Kidney (tissue), 14 donors: ENCODE data around the gene LITAF. TPM values are rescaled to one million over a fixed set of nuclear protein-coding genes. Genes with fewer than 3 reads are reported as not detected.

Experiments used
- DNase-seq, 5 donors: peaks; one replicate each; pipeline ENCODE4 v3.0.0-alpha.2; 2013 to 2020
- FAIRE-seq: peaks from 2 replicates; lab custom pipeline; 2012; peaks lifted over from hg19 to GRCh38; lab: Jason Lieb, UNC
- H3K27ac ChIP-seq, 2 donors: one replicate each; pipeline ENCODE4 v1.7.0; 2013; ENCODE audit warnings: low read depth in 2 of 2, low read length in 2 of 2, inconsistent platforms in 1 of 2
- H3K27me3 ChIP-seq: one replicate; pipeline ENCODE4 v1.7.1; 2013; ENCODE audit warnings: low read length, inconsistent platforms; ENCODE audit not compliant: control insufficient read depth, insufficient read depth
- H3K36me3 ChIP-seq, 3 donors: one replicate each; pipeline versions ENCODE4 v1.7.0 to v1.7.1; 2013; ENCODE audit warnings: low read length in 3 of 3, control low read depth in 1 of 3, inconsistent platforms in 1 of 3; ENCODE audit not compliant: insufficient read depth in 3 of 3, control insufficient read depth in 2 of 3
- H3K4me1 ChIP-seq, 3 donors: one replicate each; pipeline versions ENCODE4 v1.7.0 to v1.7.1; 2013; ENCODE audit warnings: low read length in 3 of 3, inconsistent platforms in 1 of 3, low read depth in 1 of 3; ENCODE audit not compliant: control insufficient read depth in 2 of 3, insufficient read depth in 2 of 3
- H3K4me3 ChIP-seq, 3 donors: one replicate each; pipeline versions ENCODE4 v1.7.0 to v1.8.1; 2013; ENCODE audit warnings: low read length in 3 of 3, control low read depth in 1 of 3, inconsistent platforms in 1 of 3
- H3K9ac ChIP-seq, 3 donors: one replicate each; pipeline versions ENCODE4 v1.7.0 to v1.7.1; 2013; ENCODE audit warnings: low read length in 3 of 3, control low read depth in 1 of 3, inconsistent platforms in 1 of 3
- H3K9me3 ChIP-seq, 3 donors: one replicate each; pipeline versions ENCODE4 v1.7.0 to v1.7.1; 2013; ENCODE audit warnings: low read length in 3 of 3, control low read depth in 1 of 3, inconsistent platforms in 1 of 3; ENCODE audit not compliant: control insufficient read depth in 2 of 3, insufficient read depth in 1 of 3
- CTCF ChIP-seq: IDR thresholded peaks from 3 replicates; pipeline ENCODE4 v1.5.1; 2012; ENCODE audit warnings: mild to moderate bottlenecking, moderate library complexity, borderline replicate concordance; ENCODE audit not compliant: insufficient read depth; ENCODE audit errors: extremely low read depth
- intact Hi-C: fragments of 100-400 bp; cut with DNase I; formaldehyde crosslinking; loops from one replicate; pipeline ENCODE4 v1.11.1; 2022
- polyA plus RNA-seq: library from polyadenylated mRNA; stranded (reverse); fragments of 350-450 nt; fragmentation: Illumina TruSeq; extraction: RNeasy Lipid Tissue Mini Kit (QIAGEN cat#74804); gene quantifications from one replicate; pipeline ENCODE4 v1.2.3, GENCODE V29; 2014; ENCODE audit warnings: low read depth, low replicate concordance; ENCODE audit not compliant: insufficient read depth
- total RNA-seq: library from RNA; stranded (reverse); fragmentation: NEBNext Ultra II Directional; extraction: Animal tissue kit (Norgen Biotek cat#: 25700); gene quantifications from one replicate; pipeline ENCODE4 v1.2.1, GENCODE V29; 2021
- donor health status: control.
- donor health status: control.
- donor health status: control.
- donor health status: control.
- donor health status: control.
- donor health status: DM: yes; HTN: yes; CAD: no.
- donor health status: Normal renal cell carcinoma (clear cell type).

LITAF gene
- total and polyA plus RNA-seq, 2 donors from 2014 or later: 121 to 171 TPM

DNA sequence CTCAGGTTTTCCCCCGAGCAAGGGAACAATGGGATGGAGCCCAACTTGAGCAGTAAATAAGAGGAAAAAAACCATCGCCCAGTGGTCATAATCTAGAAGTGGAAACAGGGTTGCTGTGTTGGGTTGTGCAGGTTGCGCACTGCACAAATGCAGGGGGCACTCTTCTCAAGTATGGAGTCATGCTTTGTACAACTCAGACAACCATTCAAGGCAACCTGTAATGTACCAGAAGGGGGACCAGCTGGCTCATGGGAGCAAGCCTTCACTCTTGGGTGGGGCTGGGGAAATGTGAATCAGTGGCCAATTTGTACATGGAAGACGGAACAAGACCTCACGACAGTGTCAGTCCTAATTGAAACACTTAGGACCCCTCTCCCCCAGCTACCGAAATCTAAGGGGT is 23.9 kb upstream of the LITAF start:
- TF ChIP-seq CTCF: no peak
- H3K9me3 ChIP-seq: no peaks in the 10 kb centered on the region
- H3K36me3 ChIP-seq: no peaks in the 10 kb centered on the region
- FAIRE-seq: no peak
- no peak overlapping the region for H3K4me3 ChIP-seq
- H3K27ac ChIP-seq: peak overlapping the region; percentile 72 to 89
- H3K4me1 ChIP-seq: peaks cover 2 to 26% (median 19%) of the 10 kb centered on the region in 3 donors
- intact Hi-C loops: no loop called here
- DNase-seq: peak in 1 of 5 donors; percentile 9
- H3K9ac ChIP-seq: no peak overlapping the region
- H3K27me3 ChIP-seq: no peaks in the 10 kb centered on the region

DNA sequence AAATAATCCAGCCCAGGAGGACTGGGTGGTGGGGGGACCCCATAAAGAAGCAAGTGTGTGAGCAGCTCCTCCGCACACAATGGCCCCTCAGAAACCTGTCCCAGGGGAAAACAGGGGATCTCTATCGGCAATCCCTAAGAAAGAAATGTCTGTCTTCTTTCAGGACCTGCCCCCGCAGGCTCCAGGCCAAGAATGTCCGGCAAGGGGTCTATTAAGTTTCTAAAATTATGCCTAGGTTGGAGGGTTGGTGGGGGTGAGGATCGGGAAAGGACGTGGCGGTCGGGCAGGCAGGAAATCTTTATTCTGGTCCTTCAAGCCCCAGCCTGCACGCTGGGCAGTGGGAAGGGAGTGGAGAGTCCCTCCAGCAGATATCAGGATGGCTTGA is 23.4 kb upstream of the LITAF start:
- peaks cover 2 to 26% (median 19%) of the 10 kb centered on the region in 3 donors for H3K4me1 ChIP-seq
- intact Hi-C loops: no loop called here
- no peaks in the 10 kb centered on the region for H3K36me3 ChIP-seq
- FAIRE-seq (no peak), DNase-seq (peak in 2 of 5 donors; percentile 55 to 62)
- peak overlapping the region; percentile 72 to 89 for H3K27ac ChIP-seq
- TF ChIP-seq CTCF: no peak
- H3K4me3 ChIP-seq: no peak overlapping the region
- H3K9ac ChIP-seq: no peak overlapping the region
- H3K27me3 ChIP-seq: no peaks in the 10 kb centered on the region
- H3K9me3 ChIP-seq: no peaks in the 10 kb centered on the region

- no peaks in the 10 kb centered on the region for H3K27me3 ChIP-seq
- peaks cover 2 to 26% (median 19%) of the 10 kb centered on the region in 3 donors for H3K4me1 ChIP-seq
- H3K4me3 ChIP-seq: no peak overlapping the region
- intact Hi-C loops: no loop called here
- FAIRE-seq (no peak), DNase-seq (peak; percentile 85 to 93 (median 89))
- H3K9me3 ChIP-seq: no peaks in the 10 kb centered on the region
- peak overlapping the region; percentile 72 to 89 for H3K27ac ChIP-seq
- no peaks in the 10 kb centered on the region for H3K36me3 ChIP-seq
- no peak overlapping the region for H3K9ac ChIP-seq
- TF ChIP-seq CTCF: no peak
These were observed 22.9 kb upstream of the LITAF start for GRCh38 chr16:11609474-11610120.
